ENCODE results near the gene SDC1. TPM values are rescaled to one million over a fixed set of nuclear protein-coding genes. Genes with fewer than 3 reads are reported as not detected.

Gene SDC1
- total and polyA plus RNA-seq, 8 donors, result 16.0 to 140 (median 45.0) TPM

GRCh38 chr2:20210462-20210861 lies 14.5 kb downstream of the SDC1 start:
- DNase-seq, result peak; percentile 46 to 63
- 35 to 70% (median 57%) methylated on average over 7 to 8 of the region's 8 CpGs for WGBS, 5 donors
- Histone ChIP-seq H3K4me1 (peaks cover 47 to 98% (median 82%) of the 10 kb centered on the region in 4 donors), H3K9me3 (no peaks in the 10 kb centered on the region), H3K4me3 (no peak overlapping the region), H3K27ac (peak overlapping the region; percentile 69 to 92 (median 76)), H3K27me3 (no peaks in the 10 kb centered on the region), H3K36me3 (no peaks in the 10 kb centered on the region)
- intact Hi-C loops (cut with DNase I; ENCODE audit: low total_unique reads), result no loop called here
- TF ChIP-seq POLR2AphosphoS5 (IDR thresholded peaks at IDR 0.05), result peak in 1 of 3 donors; percentile 50
- no peak for TF ChIP-seq EP300 (IDR thresholded peaks at IDR 0.05)
- TF ChIP-seq POLR2A (IDR thresholded peaks at IDR 0.05), result no peak
- TF ChIP-seq CTCF (IDR thresholded peaks at IDR 0.05), result no peak

GRCh38 chr2:20209373-20210109 lies 15.4 kb downstream of the SDC1 start:
- DNase-seq, result no peak
- Histone ChIP-seq H3K36me3 (peaks cover 0 to 5% (median 0%) of the 10 kb centered on the region in 4 donors), H3K4me3 (peak overlapping the region in 1 of 4 donors; percentile 13), H3K27ac (peak overlapping the region; percentile 72 to 92 (median 80)), H3K4me1 (peaks cover 47 to 96% (median 83%) of the 10 kb centered on the region in 4 donors), H3K9me3 (no peaks in the 10 kb centered on the region), H3K27me3 (no peaks in the 10 kb centered on the region)
- intact Hi-C loops (cut with DNase I; ENCODE audit: low total_unique reads), result no loop called here
- 87 to 95% (median 92%) methylated on average over 20 to 21 of the region's 21 CpGs for WGBS, 5 donors
- TF ChIP-seq POLR2A (IDR thresholded peaks at IDR 0.05), result no peak
- TF ChIP-seq CTCF (IDR thresholded peaks at IDR 0.05), result no peak
- TF ChIP-seq EP300 (IDR thresholded peaks at IDR 0.05), result no peak
- no peak for TF ChIP-seq POLR2AphosphoS5 (IDR thresholded peaks at IDR 0.05)

DNA sequence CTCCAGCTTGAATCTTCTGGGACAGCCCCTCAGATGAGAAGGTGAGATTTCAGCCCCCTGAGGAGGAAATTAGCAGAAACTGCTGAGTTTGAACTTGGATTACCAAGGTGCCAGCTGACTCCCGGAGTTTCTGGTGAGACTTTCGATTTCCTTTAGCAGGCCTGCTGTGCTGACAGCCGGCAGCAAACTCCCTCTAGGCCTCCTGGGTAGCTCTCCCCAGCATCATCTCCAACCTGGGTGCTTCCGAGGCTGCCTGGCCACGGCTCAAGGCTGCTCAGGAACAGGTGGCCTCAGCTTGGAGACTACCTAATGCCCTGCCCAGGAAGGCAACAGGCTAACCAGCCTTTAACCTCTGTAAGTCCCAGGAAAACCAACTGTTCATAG lies 16.5 kb downstream of the SDC1 start:
- Histone ChIP-seq H3K36me3 (peaks cover 4 to 14% (median 8%) of the 10 kb centered on the region in 4 donors), H3K9me3 (no peaks in the 10 kb centered on the region), H3K27me3 (no peaks in the 10 kb centered on the region), H3K27ac (peak overlapping the region; percentile 72 to 92 (median 80)), H3K4me1 (peaks cover 45 to 86% (median 75%) of the 10 kb centered on the region in 4 donors), H3K4me3 (peak overlapping the region in 1 of 4 donors; percentile 13)
- WGBS, 5 donors, result 11 to 60% (median 28%) methylated on average over 5 of the region's 5 CpGs
- intact Hi-C loops (cut with DNase I; ENCODE audit: low total_unique reads), result no loop called here
- DNase-seq, result peak; percentile 51 to 60
- TF ChIP-seq POLR2A (IDR thresholded peaks at IDR 0.05) (no peak), CTCF (IDR thresholded peaks at IDR 0.05) (no peak), POLR2AphosphoS5 (IDR thresholded peaks at IDR 0.05) (no peak), EP300 (IDR thresholded peaks at IDR 0.05) (no peak)

- H3K27ac ChIP-seq, result peak overlapping the region; percentile 72 to 92 (median 80)
- no peak for DNase-seq
- intact Hi-C loops (cut with DNase I; ENCODE audit: low total_unique reads), result no loop called here
Observed at GRCh38 chr2:20207051-20207450, 17.9 kb downstream of the SDC1 start.

More at GRCh38 chr2:20207051-20207450, 17.9 kb downstream of the SDC1 start:
- 44 to 57% (median 52%) methylated on average over 5 of the region's 5 CpGs for WGBS, 5 donors
- Histone ChIP-seq H3K9me3 (no peaks in the 10 kb centered on the region), H3K27me3 (no peaks in the 10 kb centered on the region), H3K4me1 (peaks cover 32 to 71% (median 60%) of the 10 kb centered on the region in 4 donors), H3K36me3 (peaks cover 7 to 28% (median 22%) of the 10 kb centered on the region in 4 donors), H3K4me3 (no peak overlapping the region)
- TF ChIP-seq EP300 (IDR thresholded peaks at IDR 0.05), result no peak
- TF ChIP-seq POLR2AphosphoS5 (IDR thresholded peaks at IDR 0.05), result no peak
- TF ChIP-seq CTCF (IDR thresholded peaks at IDR 0.05), result no peak
- no peak for TF ChIP-seq POLR2A (IDR thresholded peaks at IDR 0.05)
